HepG2 (cell line): ENCODE results near the gene ANKRD55. TPM values are rescaled to one million over a fixed set of nuclear protein-coding genes. Genes with fewer than 3 reads are reported as not detected.

Source experiments
- ELF3 ChIP-seq: IDR thresholded peaks from 2 replicates; pipeline ENCODE4 v1.6.1; 2016; ENCODE audit warnings: missing genetic modification reagents, missing compliant biosample characterization
- HDAC2 ChIP-seq: sonication (generic); formaldehyde crosslinking; IDR thresholded peaks from 2 replicates; pipeline ENCODE4 v1.4.0; 2020; ENCODE audit warnings: missing genetic modification reagents
- HNF4G ChIP-seq, 2 experiments: sonication (generic) in 1 of 2; formaldehyde crosslinking in 1 of 2; IDR thresholded peaks; 2 replicates each; pipeline versions ENCODE4 v1.4.0 to v1.6.1; 2011 to 2020; ENCODE audit warnings: borderline replicate concordance in 2 of 2, low read depth in 2 of 2, mild to moderate bottlenecking in 2 of 2, low read length in 1 of 2, missing genetic modification reagents in 1 of 2, moderate library complexity in 1 of 2
- JUNB ChIP-seq: sonication (generic); formaldehyde crosslinking; IDR thresholded peaks from 2 replicates; pipeline ENCODE4 v1.8.0; 2022; ENCODE audit warnings: missing genetic modification reagents, mild to moderate bottlenecking, borderline replicate concordance
- NFKBIZ ChIP-seq: IDR thresholded peaks from 2 replicates; pipeline ENCODE4 v1.6.1; 2018; ENCODE audit warnings: missing genetic modification reagents, missing compliant biosample characterization
- NR2F2 ChIP-seq: IDR thresholded peaks from 2 replicates; pipeline ENCODE4 v1.6.1; 2012; ENCODE audit warnings: low read depth, inconsistent platforms, borderline replicate concordance
- RARA ChIP-seq: IDR thresholded peaks from 2 replicates; pipeline ENCODE4 v1.6.1; 2016; ENCODE audit warnings: missing genetic modification reagents, missing compliant biosample characterization
- SATB2 ChIP-seq: sonication (generic); formaldehyde crosslinking; IDR thresholded peaks from 2 replicates; pipeline ENCODE4 v1.5.0; 2020; ENCODE audit warnings: missing genetic modification reagents
- SIX1 ChIP-seq: sonication (generic); formaldehyde crosslinking; IDR thresholded peaks from 2 replicates; pipeline ENCODE4 v1.4.0; 2020; ENCODE audit warnings: missing genetic modification reagents, borderline replicate concordance
- ZBTB38 ChIP-seq: sonication (generic); formaldehyde crosslinking; IDR thresholded peaks from 2 replicates; pipeline ENCODE4 v1.5.1; 2020; ENCODE audit warnings: mild to moderate bottlenecking, missing genetic modification reagents
- ZFP62 ChIP-seq: sonication (generic); formaldehyde crosslinking; IDR thresholded peaks from 2 replicates; pipeline ENCODE4 v1.4.0; 2020; ENCODE audit warnings: missing genetic modification reagents
- ZNF12 ChIP-seq: sonication (generic); formaldehyde crosslinking; IDR thresholded peaks from 2 replicates; pipeline ENCODE4 v1.5.0; 2020; ENCODE audit warnings: missing genetic modification reagents
- ZNF3 ChIP-seq: IDR thresholded peaks from 2 replicates; pipeline ENCODE4 v1.7.0; 2017; ENCODE audit warnings: inconsistent platforms
- ZNF431 ChIP-seq: sonication (generic); formaldehyde crosslinking; IDR thresholded peaks from 2 replicates; pipeline ENCODE4 v1.9.0; 2022; ENCODE audit warnings: missing genetic modification reagents, low read depth, mild to moderate bottlenecking, borderline replicate concordance
- ZNF44 ChIP-seq: sonication (generic); formaldehyde crosslinking; IDR thresholded peaks from 2 replicates; pipeline ENCODE4 v1.5.1; 2020; ENCODE audit warnings: mild to moderate bottlenecking, missing genetic modification reagents
- ZNF7 ChIP-seq: IDR thresholded peaks from 2 replicates; pipeline ENCODE4 v1.6.1; 2016; ENCODE audit warnings: missing biosample characterization, missing genetic modification reagents
- polyA plus RNA-seq, 8 experiments: library from polyadenylated mRNA; depleted of rRNA in 3 of 8; stranded (reverse) in 7 of 8; unstranded in 1 of 8; fragments of >200 nt; fragmentation: Illumina TruSeq in 4 of 8; extraction: Trizol in 4 of 8; gene quantifications; 2 replicates each; pipeline versions ENCODE4 v1.2.1 to v1.2.3, GENCODE V29; 2011 to 2016; ENCODE audit warnings: low read depth in 4 of 8, missing spikeins in 1 of 8, mixed read lengths in 1 of 8; ENCODE audit not compliant: insufficient read depth in 1 of 8
- total RNA-seq, 5 experiments: library from RNA; depleted of rRNA; stranded (reverse); fragments of >200 nt; fragmentation: Illumina TruSeq; extraction: Trizol; gene quantifications; 2 replicates each; pipeline ENCODE4 v1.2.3, GENCODE V29; 2016; ENCODE audit warnings: low read depth in 1 of 5
- TF ChIP-seq, protein P1 (sequence below): sonication (generic); formaldehyde crosslinking; IDR thresholded peaks from 2 replicates; pipeline ENCODE4 v1.4.0; 2020; ENCODE audit warnings: missing genetic modification reagents
- TF ChIP-seq, protein P2 (sequence below): IDR thresholded peaks from 2 replicates; pipeline ENCODE4 v1.6.1; 2012; ENCODE audit warnings: low read depth, low read length, improper control_type of control experiment
- TF ChIP-seq, protein P3 (sequence below): sonication (generic); formaldehyde crosslinking; conservative IDR thresholded peaks from 2 replicates; pipeline ENCODE4 v1.8.0; 2022; ENCODE audit warnings: low read depth, missing genetic modification reagents
- TF ChIP-seq, protein P4 (sequence below): IDR thresholded peaks from 2 replicates; pipeline ENCODE4 v1.6.1; 2018; ENCODE audit warnings: missing genetic modification reagents
- TF ChIP-seq, protein P5 (sequence below): sonication (generic); formaldehyde crosslinking; IDR thresholded peaks from 2 replicates; pipeline ENCODE4 v1.8.0; 2022; ENCODE audit warnings: low read depth, missing genetic modification reagents
- TF ChIP-seq, protein P6 (sequence below): IDR thresholded peaks from 2 replicates; pipeline ENCODE4 v1.6.1; 2016; ENCODE audit warnings: missing compliant biosample characterization, missing genetic modification reagents, borderline replicate concordance

Gene ANKRD55
- total and polyA plus RNA-seq, 2 of the 13 experiments (the other 11 are each of a cell fraction or from before 2014, with no cell fraction given): 0.11 to 0.28 TPM

DNA sequence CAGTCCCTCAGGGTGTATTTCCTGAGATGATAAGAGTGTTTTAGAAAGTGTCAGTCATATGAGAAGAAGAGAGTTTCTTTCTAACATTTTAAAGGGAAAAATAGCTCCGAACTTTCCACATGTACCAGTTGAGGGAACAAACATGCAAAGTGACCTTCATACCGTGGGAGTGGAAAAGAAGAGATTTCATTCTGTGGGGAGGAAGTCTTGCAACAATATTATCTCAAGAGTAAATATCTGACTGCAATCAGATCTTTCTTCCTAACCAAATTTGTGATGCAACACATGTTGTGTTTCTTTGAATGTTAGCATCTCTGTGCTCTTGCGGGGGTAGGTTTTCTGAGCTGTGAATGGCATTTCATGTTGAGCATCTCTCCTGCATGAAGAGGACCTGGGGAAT, 30.6 kb downstream of the ANKRD55 start (continued):
- TF ChIP-seq, protein P1, sequence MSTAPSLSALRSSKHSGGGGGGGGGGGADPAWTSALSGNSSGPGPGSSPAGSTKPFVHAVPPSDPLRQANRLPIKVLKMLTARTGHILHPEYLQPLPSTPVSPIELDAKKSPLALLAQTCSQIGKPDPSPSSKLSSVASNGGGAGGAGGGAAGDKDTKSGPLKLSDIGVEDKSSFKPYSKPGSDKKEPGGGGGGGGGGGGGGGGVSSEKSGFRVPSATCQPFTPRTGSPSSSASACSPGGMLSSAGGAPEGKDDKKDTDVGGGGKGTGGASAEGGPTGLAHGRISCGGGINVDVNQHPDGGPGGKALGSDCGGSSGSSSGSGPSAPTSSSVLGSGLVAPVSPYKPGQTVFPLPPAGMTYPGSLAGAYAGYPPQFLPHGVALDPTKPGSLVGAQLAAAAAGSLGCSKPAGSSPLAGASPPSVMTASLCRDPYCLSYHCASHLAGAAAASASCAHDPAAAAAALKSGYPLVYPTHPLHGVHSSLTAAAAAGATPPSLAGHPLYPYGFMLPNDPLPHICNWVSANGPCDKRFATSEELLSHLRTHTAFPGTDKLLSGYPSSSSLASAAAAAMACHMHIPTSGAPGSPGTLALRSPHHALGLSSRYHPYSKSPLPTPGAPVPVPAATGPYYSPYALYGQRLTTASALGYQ (CRISPR knock-in tag): peak; percentile 74; the same call in 1 of the 2 replicates
- peak; percentile 94 for TF ChIP-seq NFKBIZ
- TF ChIP-seq, protein P2, sequence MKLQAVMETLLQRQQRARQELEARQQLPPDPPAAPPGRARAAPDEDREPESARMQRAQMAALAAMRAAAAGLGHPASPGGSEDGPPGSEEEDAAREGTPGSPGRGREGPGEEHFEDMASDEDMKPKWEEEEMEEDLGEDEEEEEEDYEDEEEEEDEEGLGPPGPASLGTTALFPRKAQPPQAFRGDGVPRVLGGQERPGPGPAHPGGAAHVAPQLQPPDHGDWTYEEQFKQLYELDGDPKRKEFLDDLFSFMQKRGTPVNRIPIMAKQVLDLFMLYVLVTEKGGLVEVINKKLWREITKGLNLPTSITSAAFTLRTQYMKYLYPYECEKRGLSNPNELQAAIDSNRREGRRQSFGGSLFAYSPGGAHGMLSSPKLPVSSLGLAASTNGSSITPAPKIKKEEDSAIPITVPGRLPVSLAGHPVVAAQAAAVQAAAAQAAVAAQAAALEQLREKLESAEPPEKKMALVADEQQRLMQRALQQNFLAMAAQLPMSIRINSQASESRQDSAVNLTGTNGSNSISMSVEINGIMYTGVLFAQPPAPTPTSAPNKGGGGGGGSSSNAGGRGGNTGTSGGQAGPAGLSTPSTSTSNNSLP: peak; percentile 68; the same call in 1 of the 2 replicates
- peak; percentile 79 for TF ChIP-seq HNF4G (IDR thresholded peaks at IDR 0.05; ENCODE audit: borderline replicate concordance, low read depth, low read length)
- no peak for TF ChIP-seq HNF4G (CRISPR knock-in tag; IDR thresholded peaks at IDR 0.05; ENCODE audit: borderline replicate concordance, low read depth)
- TF ChIP-seq ZFP62 (CRISPR knock-in tag): no peak
- TF ChIP-seq, protein P3, sequence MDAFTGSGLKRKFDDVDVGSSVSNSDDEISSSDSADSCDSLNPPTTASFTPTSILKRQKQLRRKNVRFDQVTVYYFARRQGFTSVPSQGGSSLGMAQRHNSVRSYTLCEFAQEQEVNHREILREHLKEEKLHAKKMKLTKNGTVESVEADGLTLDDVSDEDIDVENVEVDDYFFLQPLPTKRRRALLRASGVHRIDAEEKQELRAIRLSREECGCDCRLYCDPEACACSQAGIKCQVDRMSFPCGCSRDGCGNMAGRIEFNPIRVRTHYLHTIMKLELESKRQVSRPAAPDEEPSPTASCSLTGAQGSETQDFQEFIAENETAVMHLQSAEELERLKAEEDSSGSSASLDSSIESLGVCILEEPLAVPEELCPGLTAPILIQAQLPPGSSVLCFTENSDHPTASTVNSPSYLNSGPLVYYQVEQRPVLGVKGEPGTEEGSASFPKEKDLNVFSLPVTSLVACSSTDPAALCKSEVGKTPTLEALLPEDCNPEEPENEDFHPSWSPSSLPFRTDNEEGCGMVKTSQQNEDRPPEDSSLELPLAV (CRISPR knock-in tag): no peak
- no peak for TF ChIP-seq ZBTB38
- no peak for TF ChIP-seq ZNF431 (CRISPR knock-in tag)
- TF ChIP-seq ZNF3: 0 out of 2 replicates have a peak, but pooled peaks have one; percentile 21
- TF ChIP-seq, protein P4, sequence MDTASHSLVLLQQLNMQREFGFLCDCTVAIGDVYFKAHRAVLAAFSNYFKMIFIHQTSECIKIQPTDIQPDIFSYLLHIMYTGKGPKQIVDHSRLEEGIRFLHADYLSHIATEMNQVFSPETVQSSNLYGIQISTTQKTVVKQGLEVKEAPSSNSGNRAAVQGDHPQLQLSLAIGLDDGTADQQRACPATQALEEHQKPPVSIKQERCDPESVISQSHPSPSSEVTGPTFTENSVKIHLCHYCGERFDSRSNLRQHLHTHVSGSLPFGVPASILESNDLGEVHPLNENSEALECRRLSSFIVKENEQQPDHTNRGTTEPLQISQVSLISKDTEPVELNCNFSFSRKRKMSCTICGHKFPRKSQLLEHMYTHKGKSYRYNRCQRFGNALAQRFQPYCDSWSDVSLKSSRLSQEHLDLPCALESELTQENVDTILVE (CRISPR knock-in tag): 0 out of 2 replicates have a peak, but pooled peaks have one; percentile 49
- peak; percentile 81 for TF ChIP-seq RARA (CRISPR knock-in tag)
- no peak for TF ChIP-seq ZNF44 (CRISPR knock-in tag)
- 0 out of 2 replicates have a peak, but pooled peaks have one; percentile 49 for TF ChIP-seq SATB2 (CRISPR knock-in tag)
- peak; percentile 65; the same call in 1 of the 2 replicates for TF ChIP-seq NR2F2
- TF ChIP-seq ZNF12: peak; percentile 53; the same call in 1 of the 2 replicates
- TF ChIP-seq, protein P5, sequence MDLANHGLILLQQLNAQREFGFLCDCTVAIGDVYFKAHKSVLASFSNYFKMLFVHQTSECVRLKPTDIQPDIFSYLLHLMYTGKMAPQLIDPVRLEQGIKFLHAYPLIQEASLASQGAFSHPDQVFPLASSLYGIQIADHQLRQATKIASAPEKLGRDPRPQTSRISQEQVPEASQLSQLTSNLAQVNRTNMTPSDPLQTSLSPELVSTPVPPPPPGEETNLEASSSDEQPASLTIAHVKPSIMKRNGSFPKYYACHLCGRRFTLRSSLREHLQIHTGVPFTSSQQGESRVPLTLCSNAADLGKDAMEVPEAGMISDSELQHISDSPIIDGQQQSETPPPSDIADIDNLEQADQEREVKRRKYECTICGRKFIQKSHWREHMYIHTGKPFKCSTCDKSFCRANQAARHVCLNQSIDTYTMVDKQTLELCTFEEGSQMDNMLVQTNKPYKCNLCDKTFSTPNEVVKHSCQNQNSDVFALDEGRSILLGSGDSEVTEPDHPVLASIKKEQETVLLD (CRISPR knock-in tag): no peak
- TF ChIP-seq ELF3 (CRISPR knock-in tag): peak; percentile 78
- TF ChIP-seq SIX1: peak; percentile 93; the same call in 1 of the 2 replicates
- peak; percentile 91 for TF ChIP-seq HDAC2 (CRISPR knock-in tag)
- no peak for TF ChIP-seq ZNF7 (CRISPR knock-in tag)
- TF ChIP-seq, protein P6, sequence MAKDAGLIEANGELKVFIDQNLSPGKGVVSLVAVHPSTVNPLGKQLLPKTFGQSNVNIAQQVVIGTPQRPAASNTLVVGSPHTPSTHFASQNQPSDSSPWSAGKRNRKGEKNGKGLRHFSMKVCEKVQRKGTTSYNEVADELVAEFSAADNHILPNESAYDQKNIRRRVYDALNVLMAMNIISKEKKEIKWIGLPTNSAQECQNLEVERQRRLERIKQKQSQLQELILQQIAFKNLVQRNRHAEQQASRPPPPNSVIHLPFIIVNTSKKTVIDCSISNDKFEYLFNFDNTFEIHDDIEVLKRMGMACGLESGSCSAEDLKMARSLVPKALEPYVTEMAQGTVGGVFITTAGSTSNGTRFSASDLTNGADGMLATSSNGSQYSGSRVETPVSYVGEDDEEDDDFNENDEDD (CRISPR knock-in tag): 0 out of 2 replicates have a peak, but pooled peaks have one; percentile 28
- peak; percentile 16; the same call in 1 of the 2 replicates for TF ChIP-seq JUNB
